Measurements from ENCODE around the gene FBN2.

GRCh38 chr5:128350705-128351104 lies 187.3 kb downstream of the FBN2 start:
- TF ChIP-seq, protein P1, sequence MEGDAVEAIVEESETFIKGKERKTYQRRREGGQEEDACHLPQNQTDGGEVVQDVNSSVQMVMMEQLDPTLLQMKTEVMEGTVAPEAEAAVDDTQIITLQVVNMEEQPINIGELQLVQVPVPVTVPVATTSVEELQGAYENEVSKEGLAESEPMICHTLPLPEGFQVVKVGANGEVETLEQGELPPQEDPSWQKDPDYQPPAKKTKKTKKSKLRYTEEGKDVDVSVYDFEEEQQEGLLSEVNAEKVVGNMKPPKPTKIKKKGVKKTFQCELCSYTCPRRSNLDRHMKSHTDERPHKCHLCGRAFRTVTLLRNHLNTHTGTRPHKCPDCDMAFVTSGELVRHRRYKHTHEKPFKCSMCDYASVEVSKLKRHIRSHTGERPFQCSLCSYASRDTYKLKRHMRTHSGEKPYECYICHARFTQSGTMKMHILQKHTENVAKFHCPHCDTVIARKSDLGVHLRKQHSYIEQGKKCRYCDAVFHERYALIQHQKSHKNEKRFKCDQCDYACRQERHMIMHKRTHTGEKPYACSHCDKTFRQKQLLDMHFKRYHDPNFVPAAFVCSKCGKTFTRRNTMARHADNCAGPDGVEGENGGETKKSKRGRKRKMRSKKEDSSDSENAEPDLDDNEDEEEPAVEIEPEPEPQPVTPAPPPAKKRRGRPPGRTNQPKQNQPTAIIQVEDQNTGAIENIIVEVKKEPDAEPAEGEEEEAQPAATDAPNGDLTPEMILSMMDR (IDR thresholded peaks at IDR 0.05), result no peak
- no peak for TF ChIP-seq POLR2A (IDR thresholded peaks at IDR 0.05)
